Right atrium auricular region (tissue), 2 donors: ENCODE data around the gene PC. TPM values are rescaled to one million over a fixed set of nuclear protein-coding genes. Genes with fewer than 3 reads are reported as not detected.

Experiments used
- DNase-seq: peaks from one replicate; pipeline ENCODE4 v3.0.0-alpha.2; 2019; ENCODE audit warnings: low spot score
- H3K27ac ChIP-seq, 2 donors: fragments of 200-600 bp; sonication (generic); 1 replicate in 1 of 2; 2 replicates in 1 of 2; pipeline ENCODE4 v1.5.1; 2016 to 2019
- H3K27me3 ChIP-seq, 2 donors: fragments of 200-600 bp; sonication (generic); one replicate each; pipeline versions ENCODE4 v1.5.1 to v1.6.0; 2017 to 2019
- H3K36me3 ChIP-seq: fragments of 200-600 bp; sonication (generic); one replicate; pipeline ENCODE4 v1.5.1; 2016
- H3K4me1 ChIP-seq, 2 donors: fragments of 200-600 bp; sonication (generic); one replicate each; pipeline versions ENCODE4 v1.5.1 to v1.6.0; 2017 to 2019
- H3K4me3 ChIP-seq, 2 donors: fragments of 200-600 bp; sonication (generic); 1 replicate in 1 of 2; 2 replicates in 1 of 2; pipeline ENCODE4 v1.5.1; 2017 to 2019; ENCODE audit warnings: mild to moderate bottlenecking in 1 of 2, moderate library complexity in 1 of 2
- H3K9me3 ChIP-seq, 2 donors: fragments of 200-600 bp; sonication (generic); one replicate each; pipeline ENCODE4 v1.5.1; 2019
- total RNA-seq, 2 donors: library from RNA; depleted of rRNA; stranded (reverse); fragments of >200 nt; gene quantifications; one replicate each; pipeline ENCODE4 v1.1.0, GENCODE V29; 2016
- TF ChIP-seq, protein P1 (sequence below), 2 donors: fragments of 200-600 bp; sonication (generic); IDR thresholded peaks; one replicate each; pipeline ENCODE4 v1.5.1; 2019; ENCODE audit warnings: antibody characterized with exemption in 2 of 2

Gene PC
- total RNA-seq, 2 donors from 2014 or later, result 8.6 to 9.3 TPM

DNA sequence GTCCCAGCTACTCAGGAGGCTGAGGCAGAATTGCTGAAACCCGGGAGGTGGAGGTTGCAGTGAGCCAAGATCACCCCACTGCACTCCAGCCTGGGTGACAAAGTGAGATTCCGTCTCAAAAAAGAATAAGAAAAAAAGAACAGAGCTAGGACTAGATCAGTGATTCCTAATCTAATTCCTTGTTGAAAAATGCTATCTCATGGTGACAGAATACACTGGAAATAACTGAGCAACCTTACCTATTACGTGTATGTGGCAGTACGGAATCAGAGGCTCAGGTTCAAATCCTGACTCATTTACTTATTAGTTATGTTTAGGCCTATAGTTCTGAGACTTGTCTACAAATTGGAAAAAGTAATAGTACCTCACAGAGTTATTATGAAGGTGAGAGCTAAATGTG lies 134.5 kb downstream of the PC start:
- Histone ChIP-seq H3K27me3 (no peaks in the 10 kb centered on the region), H3K27ac (no peak overlapping the region), H3K4me1 (no peaks in the 10 kb centered on the region), H3K36me3 (no peaks in the 10 kb centered on the region), H3K9me3 (no peaks in the 10 kb centered on the region), H3K4me3 (no peak overlapping the region)
- no peak for DNase-seq
- TF ChIP-seq, protein P1, sequence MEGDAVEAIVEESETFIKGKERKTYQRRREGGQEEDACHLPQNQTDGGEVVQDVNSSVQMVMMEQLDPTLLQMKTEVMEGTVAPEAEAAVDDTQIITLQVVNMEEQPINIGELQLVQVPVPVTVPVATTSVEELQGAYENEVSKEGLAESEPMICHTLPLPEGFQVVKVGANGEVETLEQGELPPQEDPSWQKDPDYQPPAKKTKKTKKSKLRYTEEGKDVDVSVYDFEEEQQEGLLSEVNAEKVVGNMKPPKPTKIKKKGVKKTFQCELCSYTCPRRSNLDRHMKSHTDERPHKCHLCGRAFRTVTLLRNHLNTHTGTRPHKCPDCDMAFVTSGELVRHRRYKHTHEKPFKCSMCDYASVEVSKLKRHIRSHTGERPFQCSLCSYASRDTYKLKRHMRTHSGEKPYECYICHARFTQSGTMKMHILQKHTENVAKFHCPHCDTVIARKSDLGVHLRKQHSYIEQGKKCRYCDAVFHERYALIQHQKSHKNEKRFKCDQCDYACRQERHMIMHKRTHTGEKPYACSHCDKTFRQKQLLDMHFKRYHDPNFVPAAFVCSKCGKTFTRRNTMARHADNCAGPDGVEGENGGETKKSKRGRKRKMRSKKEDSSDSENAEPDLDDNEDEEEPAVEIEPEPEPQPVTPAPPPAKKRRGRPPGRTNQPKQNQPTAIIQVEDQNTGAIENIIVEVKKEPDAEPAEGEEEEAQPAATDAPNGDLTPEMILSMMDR (IDR thresholded peaks at IDR 0.05), result no peak

DNA sequence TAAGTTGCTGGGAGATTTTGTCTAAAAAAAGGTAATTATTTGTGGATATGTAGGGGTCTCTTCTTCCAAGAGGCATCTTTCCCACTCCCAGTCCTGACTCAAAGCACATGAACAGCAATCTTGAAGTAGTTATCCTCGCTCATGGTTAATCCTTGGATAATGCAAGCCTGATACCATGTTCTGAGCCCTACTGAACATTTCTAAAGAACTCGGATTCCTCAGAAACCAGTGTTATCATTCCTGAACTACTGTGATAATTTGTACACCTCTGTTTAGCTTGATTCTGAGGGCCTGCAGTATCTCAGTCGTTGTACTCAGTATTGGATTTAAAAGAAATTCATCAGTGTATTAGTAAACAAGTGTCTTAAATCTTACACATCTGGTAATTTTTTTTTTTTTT lies 137.3 kb downstream of the PC start:
- no peaks in the 10 kb centered on the region for H3K36me3 ChIP-seq
- H3K4me3 ChIP-seq, result no peak overlapping the region
- no peaks in the 10 kb centered on the region for H3K4me1 ChIP-seq
- DNase-seq, result no peak
- H3K27me3 ChIP-seq, result no peaks in the 10 kb centered on the region
- TF ChIP-seq, protein P1 (IDR thresholded peaks at IDR 0.05), result no peak
- no peaks in the 10 kb centered on the region for H3K9me3 ChIP-seq
- H3K27ac ChIP-seq, result no peak overlapping the region

DNA sequence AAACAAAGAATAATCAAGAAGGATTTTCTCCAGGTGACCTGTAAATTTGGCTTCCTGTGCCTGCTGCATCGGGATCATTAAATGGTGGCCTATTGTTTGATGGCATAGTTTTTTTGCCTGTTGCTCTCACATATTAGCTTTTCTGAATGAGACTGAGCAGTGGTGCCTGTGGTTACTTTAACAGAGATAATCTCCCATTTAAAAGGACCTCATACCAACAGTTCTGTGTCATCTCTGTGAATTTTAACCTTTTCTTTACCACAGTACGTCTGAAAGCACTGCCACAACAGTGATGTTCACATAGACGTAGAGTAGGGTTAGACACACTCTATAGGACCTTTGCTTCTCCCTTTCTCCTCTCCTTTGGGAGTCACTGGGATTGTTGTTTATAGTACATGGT lies 137.8 kb downstream of the PC start:
- Histone ChIP-seq H3K4me1 (no peaks in the 10 kb centered on the region), H3K27ac (no peak overlapping the region), H3K36me3 (no peaks in the 10 kb centered on the region), H3K9me3 (no peaks in the 10 kb centered on the region), H3K4me3 (no peak overlapping the region), H3K27me3 (no peaks in the 10 kb centered on the region)
- no peak for DNase-seq
- TF ChIP-seq, protein P1 (IDR thresholded peaks at IDR 0.05), result no peak

DNA sequence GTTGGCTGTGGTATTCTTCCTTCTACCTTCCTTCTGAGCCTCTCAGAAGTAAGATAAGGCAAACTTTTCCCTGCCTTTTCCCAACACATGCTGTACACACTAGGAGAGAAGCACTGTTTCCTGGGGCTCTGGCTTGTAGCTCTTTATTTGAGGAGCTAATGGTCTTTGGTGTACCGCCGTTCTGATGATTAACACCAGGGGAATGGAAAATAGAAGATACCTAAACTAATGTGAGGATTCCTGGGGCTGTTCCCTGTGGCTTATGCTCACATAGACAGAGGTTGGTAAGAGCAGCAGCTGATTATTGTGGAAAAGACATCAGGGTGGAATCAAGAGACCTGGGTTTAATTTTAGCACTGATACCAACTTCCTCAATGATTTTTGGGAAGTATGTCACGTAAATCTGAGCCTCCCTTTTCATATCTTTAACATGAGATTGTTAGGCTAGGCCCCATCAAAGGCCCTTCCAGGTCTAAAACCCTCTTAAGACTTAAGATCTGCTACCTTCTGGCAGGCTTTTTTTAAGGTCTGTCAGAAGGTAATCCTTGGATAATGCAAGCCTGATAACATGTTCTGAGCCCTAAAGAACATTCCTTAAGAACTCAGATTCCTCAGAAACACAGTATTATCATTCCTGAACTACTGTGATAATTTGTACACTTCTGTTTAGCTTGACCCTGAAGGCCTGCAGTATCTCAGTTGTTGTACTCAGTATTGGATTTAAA lies 139.8 kb downstream of the PC start:
- TF ChIP-seq, protein P1 (IDR thresholded peaks at IDR 0.05), result no peak
- Histone ChIP-seq H3K36me3 (no peaks in the 10 kb centered on the region), H3K27me3 (no peaks in the 10 kb centered on the region), H3K27ac (no peak overlapping the region), H3K4me1 (no peaks in the 10 kb centered on the region), H3K4me3 (no peak overlapping the region), H3K9me3 (no peaks in the 10 kb centered on the region)
- DNase-seq, result no peak

DNA sequence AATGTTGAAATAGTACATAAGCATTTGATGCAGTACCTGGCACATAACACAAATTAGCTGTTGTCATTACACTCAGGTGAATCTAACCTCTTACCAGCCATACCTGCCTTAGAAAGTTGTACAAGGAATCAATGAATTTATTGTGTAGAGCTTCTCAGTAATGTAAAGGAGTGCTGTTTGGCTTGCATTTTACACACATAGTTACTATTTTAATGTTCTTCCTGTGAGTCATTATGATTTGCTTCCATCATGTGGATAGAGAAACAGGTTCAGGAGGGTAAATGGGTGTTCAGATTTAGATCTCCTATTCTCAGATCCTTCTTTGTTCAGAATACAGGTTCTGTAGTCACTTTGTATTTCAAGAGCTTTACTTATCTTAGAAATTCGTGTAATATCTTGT lies 142.5 kb downstream of the PC start:
- DNase-seq, result no peak
- no peaks in the 10 kb centered on the region for H3K9me3 ChIP-seq
- no peaks in the 10 kb centered on the region for H3K27me3 ChIP-seq
- no peak overlapping the region for H3K27ac ChIP-seq
- TF ChIP-seq, protein P1 (IDR thresholded peaks at IDR 0.05), result no peak
- no peaks in the 10 kb centered on the region for H3K36me3 ChIP-seq
- no peak overlapping the region for H3K4me3 ChIP-seq
- H3K4me1 ChIP-seq, result no peaks in the 10 kb centered on the region

DNA sequence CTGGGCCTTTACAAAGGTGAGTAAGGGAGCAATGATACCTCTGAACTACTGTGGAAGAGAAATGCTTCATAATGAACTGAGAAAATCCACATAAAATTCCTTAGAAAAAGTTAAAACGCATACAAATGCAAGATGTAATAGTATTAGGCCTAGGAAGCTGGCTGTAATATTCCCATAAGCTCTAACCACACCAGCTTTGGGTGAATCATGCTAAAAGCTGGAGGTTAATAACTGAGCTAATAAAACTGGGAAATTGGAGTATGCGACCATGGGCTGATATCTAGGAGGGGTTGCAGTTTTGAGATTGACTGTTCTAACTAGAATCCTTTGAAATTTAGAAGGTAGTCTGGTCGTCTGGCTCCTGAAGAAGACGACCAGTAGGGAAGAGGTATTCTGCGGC lies 143.5 kb downstream of the PC start:
- Histone ChIP-seq H3K36me3 (no peaks in the 10 kb centered on the region), H3K4me3 (no peak overlapping the region), H3K9me3 (no peaks in the 10 kb centered on the region), H3K27me3 (no peaks in the 10 kb centered on the region), H3K27ac (no peak overlapping the region), H3K4me1 (no peaks in the 10 kb centered on the region)
- TF ChIP-seq, protein P1 (IDR thresholded peaks at IDR 0.05), result no peak
- DNase-seq, result no peak
